Kidney epithelial cell (primary cell): ENCODE measurements around the gene GMPR. TPM values are rescaled to one million over a fixed set of nuclear protein-coding genes. Genes with fewer than 3 reads are reported as not detected.

ENCODE experiments used
- DNase-seq: peaks from one replicate; pipeline ENCODE4 v3.0.0-alpha.2; 2010; ENCODE audit warnings: low read depth
- H3K27me3 ChIP-seq: 2 replicates; pipeline ENCODE4 v1.6.0; 2011; ENCODE audit warnings: low read length; ENCODE audit not compliant: control insufficient read depth, insufficient read depth
- H3K36me3 ChIP-seq: 2 replicates; pipeline ENCODE4 v1.5.1; 2011; ENCODE audit warnings: low read length; ENCODE audit not compliant: control insufficient read depth, insufficient read depth
- H3K4me3 ChIP-seq: 2 replicates; pipeline ENCODE4 v1.5.1; 2011; ENCODE audit warnings: low read depth, mild to moderate bottlenecking, control low read depth, low read length
- total RNA-seq: library from RNA; depleted of rRNA; stranded (reverse); fragments of >200 nt; gene quantifications from 2 replicates; pipeline ENCODE4 v1.2.3, GENCODE V29; 2015
- TF ChIP-seq, protein P1 (sequence below): IDR thresholded peaks from 2 replicates; pipeline ENCODE4 v1.5.1; 2011; ENCODE audit warnings: mild to moderate bottlenecking, moderate library complexity, low read length, control low read depth, inconsistent platforms; ENCODE audit not compliant: insufficient read depth, poor library complexity, severe bottlenecking

The GMPR gene
- total RNA-seq, 1 donor from 2014 or later = 2.5 TPM

DNA sequence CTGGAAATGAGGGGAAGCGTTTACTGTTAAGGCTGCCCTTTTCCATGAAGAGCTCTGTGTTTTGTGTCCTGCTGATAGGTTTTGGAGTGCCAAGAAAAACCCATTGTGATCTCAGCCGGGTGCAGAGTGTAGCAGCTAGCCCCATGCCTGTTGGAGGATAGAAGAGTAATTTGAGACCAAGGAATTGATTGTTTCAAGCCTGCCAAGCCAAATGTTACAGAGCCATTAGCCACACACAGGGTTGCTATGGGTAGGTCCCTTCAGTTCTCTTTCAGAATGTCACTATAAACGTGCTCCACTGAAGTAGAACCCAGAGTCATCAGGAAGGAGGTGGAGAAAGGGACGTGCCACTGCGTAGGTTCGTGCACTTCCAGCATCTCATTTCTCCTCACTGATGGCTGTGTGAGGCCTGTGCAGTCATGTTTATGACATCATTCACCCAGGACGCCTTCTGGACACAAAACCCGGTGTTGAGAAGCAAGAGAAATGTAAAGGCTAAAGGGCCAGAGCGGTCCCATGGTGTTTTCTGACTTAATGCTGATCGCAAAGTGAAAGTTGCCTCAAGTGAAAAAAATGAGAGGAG is 6.6 kb downstream of the GMPR start:
- no peaks in the 10 kb centered on the region for H3K36me3 ChIP-seq
- DNase-seq = no peak
- H3K4me3 ChIP-seq = no peak overlapping the region
- TF ChIP-seq, protein P1, sequence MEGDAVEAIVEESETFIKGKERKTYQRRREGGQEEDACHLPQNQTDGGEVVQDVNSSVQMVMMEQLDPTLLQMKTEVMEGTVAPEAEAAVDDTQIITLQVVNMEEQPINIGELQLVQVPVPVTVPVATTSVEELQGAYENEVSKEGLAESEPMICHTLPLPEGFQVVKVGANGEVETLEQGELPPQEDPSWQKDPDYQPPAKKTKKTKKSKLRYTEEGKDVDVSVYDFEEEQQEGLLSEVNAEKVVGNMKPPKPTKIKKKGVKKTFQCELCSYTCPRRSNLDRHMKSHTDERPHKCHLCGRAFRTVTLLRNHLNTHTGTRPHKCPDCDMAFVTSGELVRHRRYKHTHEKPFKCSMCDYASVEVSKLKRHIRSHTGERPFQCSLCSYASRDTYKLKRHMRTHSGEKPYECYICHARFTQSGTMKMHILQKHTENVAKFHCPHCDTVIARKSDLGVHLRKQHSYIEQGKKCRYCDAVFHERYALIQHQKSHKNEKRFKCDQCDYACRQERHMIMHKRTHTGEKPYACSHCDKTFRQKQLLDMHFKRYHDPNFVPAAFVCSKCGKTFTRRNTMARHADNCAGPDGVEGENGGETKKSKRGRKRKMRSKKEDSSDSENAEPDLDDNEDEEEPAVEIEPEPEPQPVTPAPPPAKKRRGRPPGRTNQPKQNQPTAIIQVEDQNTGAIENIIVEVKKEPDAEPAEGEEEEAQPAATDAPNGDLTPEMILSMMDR = no peak
- no peaks in the 10 kb centered on the region for H3K27me3 ChIP-seq

DNA sequence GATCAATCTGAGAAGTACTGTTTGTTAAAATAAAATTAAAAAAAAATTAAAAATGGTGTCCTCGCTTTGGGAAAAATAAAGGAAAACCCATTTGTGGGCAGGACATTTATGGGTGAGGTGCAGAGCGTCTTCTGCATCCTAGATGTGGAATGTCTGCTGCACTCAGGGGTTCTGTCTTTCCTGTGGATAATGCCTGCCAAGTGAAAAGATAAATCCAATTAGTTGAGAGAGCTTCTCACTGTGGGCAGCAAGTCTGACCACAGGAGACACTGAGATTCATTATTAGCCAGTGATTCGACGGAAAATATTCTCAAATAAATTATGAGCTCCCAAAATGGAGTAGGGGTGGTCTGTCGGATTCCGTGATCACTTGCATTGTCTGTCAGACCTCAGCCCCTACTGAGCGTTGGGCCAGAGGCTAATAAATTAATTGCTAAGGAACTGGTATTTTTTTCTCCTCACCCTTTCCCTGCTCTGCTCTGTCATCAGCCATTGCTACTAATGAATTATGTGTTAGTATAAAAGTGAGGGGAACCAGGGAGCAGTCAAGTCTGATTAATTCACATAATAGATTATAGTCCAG is 10.0 kb downstream of the GMPR start:
- TF ChIP-seq, protein P1 = no peak
- no peak for DNase-seq
- no peaks in the 10 kb centered on the region for H3K36me3 ChIP-seq
- no peaks in the 10 kb centered on the region for H3K27me3 ChIP-seq
- H3K4me3 ChIP-seq = no peak overlapping the region

GRCh38 chr6:16249971-16250370 is 11.6 kb downstream of the GMPR start:
- H3K4me3 ChIP-seq = no peak overlapping the region

DNA sequence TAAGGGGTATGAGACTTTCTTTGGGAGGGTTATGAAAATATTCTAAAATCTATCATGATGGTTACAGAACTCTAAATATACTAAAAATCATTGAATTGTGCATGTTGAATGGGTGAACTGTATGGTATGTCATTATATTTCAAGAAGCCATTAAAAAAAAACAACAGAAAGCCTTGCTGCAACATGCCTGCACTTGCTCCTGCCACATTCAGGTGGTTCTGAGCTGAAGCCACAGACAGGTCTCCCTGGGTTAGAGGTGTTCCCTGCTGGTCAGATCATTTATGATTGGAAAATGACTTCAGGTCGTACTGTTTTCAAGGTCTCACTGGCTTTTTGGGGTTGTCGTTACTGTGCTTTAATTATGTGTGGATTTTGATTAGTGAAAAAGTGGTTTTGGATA is 13.3 kb downstream of the GMPR start:
- H3K27me3 ChIP-seq = no peaks in the 10 kb centered on the region
- no peaks in the 10 kb centered on the region for H3K36me3 ChIP-seq
- no peak for DNase-seq
- TF ChIP-seq, protein P1 = no peak
- H3K4me3 ChIP-seq = no peak overlapping the region

More at GRCh38 chr6:16249971-16250370, 11.6 kb downstream of the GMPR start:
- no peaks in the 10 kb centered on the region for H3K36me3 ChIP-seq
- TF ChIP-seq, protein P1 = no peak
- DNase-seq = no peak
- H3K27me3 ChIP-seq = no peaks in the 10 kb centered on the region

DNA sequence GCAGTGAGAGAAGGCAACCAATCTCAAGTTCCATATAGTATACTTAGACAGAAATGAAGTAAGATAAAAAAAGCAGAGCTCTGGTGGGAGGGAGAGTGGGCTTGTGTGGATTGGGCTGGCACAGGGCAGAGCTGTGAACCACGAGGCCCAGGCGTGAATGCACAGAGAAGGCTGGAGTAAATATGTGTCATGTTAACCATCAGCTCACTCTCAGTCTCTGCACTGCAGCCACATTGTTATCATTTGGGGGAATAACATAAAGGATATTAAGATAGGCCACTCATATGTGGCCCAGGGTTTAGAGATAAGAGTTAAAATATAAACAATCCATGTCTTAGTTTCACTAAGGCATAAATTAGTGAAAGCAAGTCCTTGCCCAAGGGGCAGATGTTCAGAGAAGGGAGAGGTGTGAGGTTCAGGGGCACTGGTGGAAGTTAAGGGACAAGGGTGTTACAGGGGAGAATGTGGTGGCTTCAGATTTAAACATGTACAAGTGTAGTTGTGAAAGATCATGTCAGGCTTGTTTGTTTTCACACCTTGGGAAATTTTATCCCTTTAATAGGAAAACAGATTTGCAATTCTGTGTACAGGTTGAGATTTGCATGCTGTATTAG is 14.4 kb downstream of the GMPR start:
- Histone ChIP-seq H3K27me3 (no peaks in the 10 kb centered on the region), H3K4me3 (no peak overlapping the region), H3K36me3 (no peaks in the 10 kb centered on the region)
- no peak for DNase-seq
- TF ChIP-seq, protein P1 = no peak
